ENCODE measurements around the gene DCAF11. TPM values are rescaled to one million over a fixed set of nuclear protein-coding genes. Genes with fewer than 3 reads are reported as not detected.

DCAF11 gene
- total and polyA plus RNA-seq, 4 donors = 26.4 to 153 (median 64.2) TPM

DNA sequence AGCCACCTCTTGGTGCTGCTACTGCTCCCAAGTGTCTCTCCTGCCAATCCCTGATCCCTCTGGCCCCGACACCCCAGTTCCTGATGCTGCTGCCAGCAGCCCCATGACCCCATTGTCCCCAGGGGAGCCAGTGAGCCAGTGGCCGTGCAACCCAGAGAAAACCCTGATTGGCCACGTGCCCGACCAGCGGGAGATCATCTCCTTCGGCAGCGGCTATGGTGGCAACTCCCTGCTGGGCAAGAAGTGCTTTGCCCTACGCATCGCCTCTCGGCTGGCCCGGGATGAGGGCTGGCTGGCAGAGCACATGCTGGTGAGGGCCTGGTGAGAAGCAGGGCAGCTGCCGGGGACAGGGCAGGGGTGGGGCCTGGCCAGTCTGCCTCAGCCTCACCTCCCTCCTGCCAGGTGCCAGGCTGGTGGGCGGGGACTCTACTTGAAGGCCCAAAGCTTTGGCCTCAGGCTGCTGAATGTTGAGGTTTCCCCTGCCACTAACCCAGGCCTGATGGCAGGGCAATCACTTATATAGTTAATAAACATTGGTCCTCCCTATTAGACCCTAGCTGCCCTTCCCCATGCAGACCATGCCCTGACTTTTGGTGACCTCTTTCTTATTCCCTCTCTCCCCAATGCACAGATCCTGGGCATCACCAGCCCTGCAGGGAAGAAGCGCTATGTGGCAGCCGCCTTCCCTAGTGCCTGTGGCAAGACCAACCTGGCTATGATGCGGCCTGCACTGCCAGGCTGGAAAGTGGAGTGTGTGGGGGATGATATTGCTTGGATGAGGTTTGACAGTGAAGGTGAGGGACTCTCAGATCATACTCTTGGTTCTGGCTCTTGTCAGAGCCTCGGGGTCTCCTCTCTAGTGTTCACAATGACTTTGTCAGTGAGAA lies 15.4 kb upstream of the DCAF11 start:
- no peaks in the 10 kb centered on the region for H3K9me3 ChIP-seq (ENCODE audit: control insufficient read depth in 4 of 4, insufficient read depth in 3 of 4, low read length in 3 of 4)
- WGBS, 2 donors = 90 to 91% methylated on average over 17 of the region's 17 CpGs
- no peak for ATAC-seq (ENCODE audit: insufficient read depth, low FRiP score)
- DNase-seq = no peak
- H3K27me3 ChIP-seq (ENCODE audit: control insufficient read depth in 3 of 3, insufficient read depth in 3 of 3, low read length in 2 of 3) = no peaks in the 10 kb centered on the region
- H3K4me3 ChIP-seq = no peak overlapping the region
- TF ChIP-seq, protein P1, sequence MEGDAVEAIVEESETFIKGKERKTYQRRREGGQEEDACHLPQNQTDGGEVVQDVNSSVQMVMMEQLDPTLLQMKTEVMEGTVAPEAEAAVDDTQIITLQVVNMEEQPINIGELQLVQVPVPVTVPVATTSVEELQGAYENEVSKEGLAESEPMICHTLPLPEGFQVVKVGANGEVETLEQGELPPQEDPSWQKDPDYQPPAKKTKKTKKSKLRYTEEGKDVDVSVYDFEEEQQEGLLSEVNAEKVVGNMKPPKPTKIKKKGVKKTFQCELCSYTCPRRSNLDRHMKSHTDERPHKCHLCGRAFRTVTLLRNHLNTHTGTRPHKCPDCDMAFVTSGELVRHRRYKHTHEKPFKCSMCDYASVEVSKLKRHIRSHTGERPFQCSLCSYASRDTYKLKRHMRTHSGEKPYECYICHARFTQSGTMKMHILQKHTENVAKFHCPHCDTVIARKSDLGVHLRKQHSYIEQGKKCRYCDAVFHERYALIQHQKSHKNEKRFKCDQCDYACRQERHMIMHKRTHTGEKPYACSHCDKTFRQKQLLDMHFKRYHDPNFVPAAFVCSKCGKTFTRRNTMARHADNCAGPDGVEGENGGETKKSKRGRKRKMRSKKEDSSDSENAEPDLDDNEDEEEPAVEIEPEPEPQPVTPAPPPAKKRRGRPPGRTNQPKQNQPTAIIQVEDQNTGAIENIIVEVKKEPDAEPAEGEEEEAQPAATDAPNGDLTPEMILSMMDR (IDR thresholded peaks at IDR 0.05; ENCODE audit: control extremely low read depth, extremely low read depth) = no peak
- H3K27ac ChIP-seq (ENCODE audit: low read depth in 1 of 2, low read length in 1 of 2) = no peak overlapping the region
- peaks cover 0 to 13% (median 6%) of the 10 kb centered on the region in 5 donors for H3K4me1 ChIP-seq (ENCODE audit: control insufficient read depth in 5 of 5, insufficient read depth in 5 of 5, low read length in 5 of 5)
- no peak overlapping the region for H3K9ac ChIP-seq (ENCODE audit: insufficient read depth in 1 of 2, low read length in 2 of 2)
- peaks cover 0 to 36% (median 5%) of the 10 kb centered on the region in 4 donors for H3K36me3 ChIP-seq (ENCODE audit: control insufficient read depth in 4 of 4, insufficient read depth in 4 of 4, low read length in 4 of 4)

DNA sequence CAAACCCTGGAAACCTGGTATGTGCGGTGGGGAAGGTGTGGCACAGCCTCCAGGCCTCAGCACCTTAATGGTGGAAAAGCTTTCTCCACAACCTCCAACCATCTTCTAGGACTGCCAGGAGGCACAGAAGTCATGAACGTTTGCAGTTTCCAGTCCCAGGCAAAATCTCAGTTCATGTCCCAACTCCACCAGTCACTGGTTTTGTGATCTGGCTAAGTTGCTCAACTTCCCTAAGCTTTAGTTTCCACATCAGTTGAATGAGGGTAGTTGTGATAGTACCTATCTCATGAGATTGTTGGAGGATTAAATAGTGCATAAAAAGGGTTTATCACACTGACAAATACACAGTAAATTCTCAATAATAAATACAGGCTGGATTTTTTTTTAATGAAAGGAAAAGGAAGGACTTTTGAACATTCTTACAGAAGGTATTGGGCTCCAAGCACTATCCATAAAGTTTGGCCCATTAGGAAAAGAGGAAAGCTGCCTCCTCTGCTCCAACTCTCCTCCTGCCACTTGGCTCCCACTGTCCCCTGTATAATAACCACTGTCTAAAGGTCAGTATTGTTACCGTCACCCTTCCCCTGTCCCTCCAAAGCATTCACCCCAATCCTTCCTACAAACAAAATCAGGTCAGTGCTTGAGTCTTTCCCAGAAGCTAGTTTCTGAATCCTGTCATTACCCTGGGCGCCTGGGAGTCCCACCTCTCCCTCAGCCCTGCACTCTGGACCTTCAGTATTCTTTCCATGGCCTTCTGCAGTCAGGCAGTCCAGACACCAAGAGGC lies 14.2 kb upstream of the DCAF11 start:
- Histone ChIP-seq H3K27me3 (ENCODE audit: control insufficient read depth in 3 of 3, insufficient read depth in 3 of 3, low read length in 2 of 3) (no peaks in the 10 kb centered on the region), H3K27ac (ENCODE audit: low read depth in 1 of 2, low read length in 1 of 2) (no peak overlapping the region), H3K36me3 (ENCODE audit: control insufficient read depth in 4 of 4, insufficient read depth in 4 of 4, low read length in 4 of 4) (peaks cover 0 to 36% (median 6%) of the 10 kb centered on the region in 4 donors), H3K4me3 (no peak overlapping the region), H3K9ac (ENCODE audit: insufficient read depth in 1 of 2, low read length in 2 of 2) (no peak overlapping the region), H3K4me1 (ENCODE audit: control insufficient read depth in 5 of 5, insufficient read depth in 5 of 5, low read length in 5 of 5) (peaks cover 0 to 7% (median 4%) of the 10 kb centered on the region in 5 donors), H3K9me3 (ENCODE audit: control insufficient read depth in 4 of 4, insufficient read depth in 3 of 4, low read length in 3 of 4) (no peaks in the 10 kb centered on the region)
- WGBS, 2 donors = 78 to 85% methylated on average over 4 of the region's 4 CpGs
- no peak for ATAC-seq (ENCODE audit: insufficient read depth, low FRiP score)
- DNase-seq = no peak
- TF ChIP-seq, protein P1 (IDR thresholded peaks at IDR 0.05; ENCODE audit: control extremely low read depth, extremely low read depth) = no peak

DNA sequence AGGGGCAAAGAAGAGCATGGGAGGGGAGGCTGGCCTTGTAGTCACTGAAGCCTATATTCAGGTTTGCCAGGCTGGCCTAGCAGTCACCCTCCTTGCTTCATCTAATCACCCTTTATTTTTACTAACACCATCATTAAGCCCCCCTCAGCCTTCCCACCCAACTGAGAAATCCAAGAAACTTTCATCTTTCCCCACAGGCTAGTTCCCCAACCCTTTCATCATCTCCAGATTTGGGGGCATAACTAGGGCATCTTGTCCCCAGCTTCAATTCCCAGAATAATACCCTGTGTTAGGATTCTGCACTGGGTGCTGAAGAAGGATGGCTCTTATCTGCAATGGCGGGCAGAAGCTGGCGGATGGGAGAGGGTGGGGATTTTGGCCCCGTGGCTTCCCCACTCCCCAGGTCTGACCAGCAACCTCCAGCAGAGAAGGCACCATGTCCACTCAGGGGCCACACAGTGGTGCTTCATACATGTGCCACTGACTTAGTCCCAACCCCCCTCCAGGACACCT lies 13.5 kb upstream of the DCAF11 start:
- Histone ChIP-seq H3K27ac (ENCODE audit: low read depth in 1 of 2, low read length in 1 of 2) (no peak overlapping the region), H3K4me3 (no peak overlapping the region), H3K27me3 (ENCODE audit: control insufficient read depth in 3 of 3, insufficient read depth in 3 of 3, low read length in 2 of 3) (no peaks in the 10 kb centered on the region), H3K9ac (ENCODE audit: insufficient read depth in 1 of 2, low read length in 2 of 2) (no peak overlapping the region), H3K9me3 (ENCODE audit: control insufficient read depth in 4 of 4, insufficient read depth in 3 of 4, low read length in 3 of 4) (no peaks in the 10 kb centered on the region), H3K36me3 (ENCODE audit: control insufficient read depth in 4 of 4, insufficient read depth in 4 of 4, low read length in 4 of 4) (peaks cover 0 to 36% (median 6%) of the 10 kb centered on the region in 4 donors), H3K4me1 (ENCODE audit: control insufficient read depth in 5 of 5, insufficient read depth in 5 of 5, low read length in 5 of 5) (peaks cover 0 to 2% (median 0%) of the 10 kb centered on the region in 5 donors)
- ATAC-seq (ENCODE audit: insufficient read depth, low FRiP score) (no peak), DNase-seq (no peak)
- TF ChIP-seq, protein P1 (IDR thresholded peaks at IDR 0.05; ENCODE audit: control extremely low read depth, extremely low read depth) = no peak
- WGBS, 2 donors = 94 to 96% methylated on average over 3 of the region's 3 CpGs
